ENCODE data around the gene MFSD12.
A peak's percentile ranks its signal among the peaks of the same experiment; 100 is the strongest.

MFSD12 gene

DNA sequence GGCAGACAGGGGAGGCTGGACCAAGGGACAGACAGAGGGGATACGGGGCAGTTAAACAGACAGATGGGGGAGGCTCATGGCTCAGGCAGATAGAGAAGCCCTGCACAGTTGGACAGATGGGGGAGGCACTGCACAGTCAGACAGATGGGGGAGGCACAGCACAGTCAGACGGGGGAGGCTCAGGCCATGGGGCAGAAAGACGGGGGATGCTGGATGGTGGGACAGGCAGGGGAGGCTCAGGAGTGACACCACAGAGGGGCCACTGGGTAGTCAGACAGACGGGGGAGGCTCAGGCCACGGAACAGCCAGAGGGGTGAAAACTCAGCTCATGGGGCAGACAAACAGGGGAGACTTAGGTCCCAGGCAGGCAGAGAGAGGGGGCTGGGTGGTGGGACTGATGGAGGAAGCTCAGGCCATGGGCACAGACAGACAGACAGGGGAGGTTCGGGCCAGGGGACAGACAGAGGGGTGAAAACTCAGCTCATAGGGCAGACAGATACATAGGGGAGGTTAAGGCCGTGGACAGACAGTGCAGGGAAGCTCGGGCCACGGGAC, 886 bp downstream of the MFSD12 start:
- Histone ChIP-seq H3K27me3 (ENCODE audit: control insufficient read depth, insufficient read depth, low read length, poor library complexity, severe bottlenecking) (peaks cover 8% of the 10 kb centered on the region), H3K27ac (ENCODE audit: insufficient read depth, low read depth, low read length, poor library complexity, severe bottlenecking) (no peak overlapping the region), H3K4me1 (ENCODE audit: control insufficient read depth, insufficient read depth, low read length) (peaks cover 8% of the 10 kb centered on the region), H3K36me3 (ENCODE audit: control insufficient read depth, insufficient read depth, low read length) (no peaks in the 10 kb centered on the region), H3K9me3 (ENCODE audit: control insufficient read depth, low read length) (no peaks in the 10 kb centered on the region), H3K4me3 (ENCODE audit: insufficient read depth, low read depth, low read length) (peak overlapping the region; percentile 62)
- 53 to 55% methylated on average over 9 of the region's 9 CpGs for WGBS, 2 experiments

DNA sequence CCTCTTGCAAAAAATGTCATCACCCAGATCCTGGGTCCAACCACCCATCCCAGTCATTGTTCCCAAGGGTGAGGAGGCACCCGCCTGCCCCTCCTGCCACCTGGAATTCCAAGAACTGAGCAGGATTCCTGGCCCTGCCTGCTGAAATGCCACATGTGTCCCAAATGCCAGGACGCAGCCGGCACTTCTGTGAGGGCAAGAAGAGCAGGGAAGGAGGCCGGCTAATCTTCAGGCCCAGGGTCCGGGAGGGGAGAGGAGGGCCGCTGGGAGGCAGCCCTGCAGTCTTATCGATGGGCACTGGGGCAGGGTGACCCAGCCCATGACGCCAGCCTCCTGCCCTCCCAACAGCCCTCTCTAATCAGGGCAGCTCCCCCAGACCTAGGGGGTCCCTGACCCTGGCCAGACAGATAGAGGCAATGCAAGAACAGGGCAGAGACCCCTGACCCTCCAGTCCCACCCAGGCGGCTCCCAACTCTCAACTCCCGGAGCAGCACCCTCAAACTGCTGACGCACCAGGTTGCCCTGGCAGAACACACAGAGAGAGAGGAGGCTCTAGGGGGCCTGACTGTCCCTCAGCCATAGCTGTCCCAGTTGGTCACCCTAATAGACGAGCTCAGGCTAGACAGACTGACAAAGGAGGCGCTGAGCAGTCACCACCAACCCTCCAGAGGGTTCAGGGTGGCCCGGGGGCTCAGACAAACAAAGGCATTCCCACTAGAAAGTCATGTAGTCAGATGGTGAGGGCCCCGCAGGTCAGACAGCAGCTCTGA, 1.5 kb downstream of the MFSD12 start:
- Histone ChIP-seq H3K27ac (ENCODE audit: insufficient read depth, low read depth, low read length, poor library complexity, severe bottlenecking) (no peak overlapping the region), H3K36me3 (ENCODE audit: control insufficient read depth, insufficient read depth, low read length) (no peaks in the 10 kb centered on the region), H3K9me3 (ENCODE audit: control insufficient read depth, low read length) (no peaks in the 10 kb centered on the region), H3K4me3 (ENCODE audit: insufficient read depth, low read depth, low read length) (no peak overlapping the region), H3K4me1 (ENCODE audit: control insufficient read depth, insufficient read depth, low read length) (peaks cover 8% of the 10 kb centered on the region), H3K27me3 (ENCODE audit: control insufficient read depth, insufficient read depth, low read length, poor library complexity, severe bottlenecking) (peaks cover 8% of the 10 kb centered on the region)
- 90 to 91% methylated on average over 15 of the region's 15 CpGs for WGBS, 2 experiments

DNA sequence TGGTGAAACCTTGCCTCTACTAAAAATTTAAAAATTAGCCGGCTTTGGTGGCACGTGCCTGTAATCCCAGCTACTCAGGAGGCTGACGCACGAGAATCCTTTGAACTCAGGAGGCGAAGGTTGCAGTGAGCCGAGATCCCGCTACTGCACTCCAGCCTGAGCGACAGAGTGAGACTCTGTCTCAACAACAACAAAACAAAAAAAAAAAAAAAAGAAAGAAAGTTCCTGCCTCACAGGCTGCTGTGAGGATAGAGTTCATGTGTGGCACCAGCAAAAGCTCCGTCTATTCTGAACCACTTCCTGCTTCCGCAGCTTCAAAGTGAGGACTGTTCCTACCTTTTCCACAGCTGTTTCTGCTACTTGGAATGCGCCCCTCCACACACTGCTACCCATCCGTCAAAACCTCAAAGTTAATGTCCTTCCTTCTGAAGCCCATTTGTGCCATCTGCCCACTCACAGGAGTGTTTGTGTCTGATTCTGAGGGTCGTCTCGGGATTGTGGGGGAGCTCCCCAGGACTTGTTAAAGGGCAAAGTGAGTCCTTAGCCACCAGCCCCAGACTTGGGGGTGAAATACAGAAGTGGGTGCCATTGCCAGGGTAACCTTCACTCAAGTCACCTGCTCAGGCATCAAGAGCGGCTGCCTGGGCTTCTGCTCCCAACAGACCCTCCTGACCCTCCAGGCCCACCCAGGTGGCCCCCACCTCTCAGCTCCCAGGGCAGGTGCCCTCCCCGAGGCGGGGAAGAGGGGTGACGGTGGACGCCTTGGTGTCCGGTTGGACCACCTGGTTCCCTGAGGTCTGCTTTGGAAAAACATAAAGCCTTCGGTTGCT, 2.9 kb downstream of the MFSD12 start:
- 91 to 93% methylated on average over 21 of the region's 21 CpGs for WGBS, 2 experiments
- Histone ChIP-seq H3K4me1 (ENCODE audit: control insufficient read depth, insufficient read depth, low read length) (peaks cover 8% of the 10 kb centered on the region), H3K27me3 (ENCODE audit: control insufficient read depth, insufficient read depth, low read length, poor library complexity, severe bottlenecking) (peaks cover 8% of the 10 kb centered on the region), H3K36me3 (ENCODE audit: control insufficient read depth, insufficient read depth, low read length) (no peaks in the 10 kb centered on the region), H3K27ac (ENCODE audit: insufficient read depth, low read depth, low read length, poor library complexity, severe bottlenecking) (no peak overlapping the region), H3K4me3 (ENCODE audit: insufficient read depth, low read depth, low read length) (no peak overlapping the region), H3K9me3 (ENCODE audit: control insufficient read depth, low read length) (no peaks in the 10 kb centered on the region)

DNA sequence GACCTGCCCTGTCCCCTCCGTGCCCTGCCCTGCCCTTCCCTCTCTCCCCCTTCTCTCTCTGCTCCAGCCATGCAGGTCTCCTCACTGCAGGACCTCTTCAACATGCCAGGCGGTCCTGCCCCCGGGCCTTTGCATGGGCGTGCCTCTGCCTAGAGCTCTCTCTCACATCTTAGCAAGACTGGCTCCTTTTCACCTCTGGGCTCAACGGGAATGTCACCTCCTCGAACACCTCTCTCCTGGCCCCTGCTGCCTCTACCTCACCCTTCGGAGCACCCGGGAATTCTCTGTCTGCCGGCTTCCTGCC, 5.6 kb downstream of the MFSD12 start:
- Histone ChIP-seq H3K27me3 (ENCODE audit: control insufficient read depth, insufficient read depth, low read length, poor library complexity, severe bottlenecking) (peaks cover 4% of the 10 kb centered on the region), H3K36me3 (ENCODE audit: control insufficient read depth, insufficient read depth, low read length) (no peaks in the 10 kb centered on the region), H3K4me1 (ENCODE audit: control insufficient read depth, insufficient read depth, low read length) (peaks cover 5% of the 10 kb centered on the region), H3K27ac (ENCODE audit: insufficient read depth, low read depth, low read length, poor library complexity, severe bottlenecking) (no peak overlapping the region), H3K9me3 (ENCODE audit: control insufficient read depth, low read length) (no peaks in the 10 kb centered on the region), H3K4me3 (ENCODE audit: insufficient read depth, low read depth, low read length) (no peak overlapping the region)
- 86 to 88% methylated on average over 9 of the region's 9 CpGs for WGBS, 2 experiments

DNA sequence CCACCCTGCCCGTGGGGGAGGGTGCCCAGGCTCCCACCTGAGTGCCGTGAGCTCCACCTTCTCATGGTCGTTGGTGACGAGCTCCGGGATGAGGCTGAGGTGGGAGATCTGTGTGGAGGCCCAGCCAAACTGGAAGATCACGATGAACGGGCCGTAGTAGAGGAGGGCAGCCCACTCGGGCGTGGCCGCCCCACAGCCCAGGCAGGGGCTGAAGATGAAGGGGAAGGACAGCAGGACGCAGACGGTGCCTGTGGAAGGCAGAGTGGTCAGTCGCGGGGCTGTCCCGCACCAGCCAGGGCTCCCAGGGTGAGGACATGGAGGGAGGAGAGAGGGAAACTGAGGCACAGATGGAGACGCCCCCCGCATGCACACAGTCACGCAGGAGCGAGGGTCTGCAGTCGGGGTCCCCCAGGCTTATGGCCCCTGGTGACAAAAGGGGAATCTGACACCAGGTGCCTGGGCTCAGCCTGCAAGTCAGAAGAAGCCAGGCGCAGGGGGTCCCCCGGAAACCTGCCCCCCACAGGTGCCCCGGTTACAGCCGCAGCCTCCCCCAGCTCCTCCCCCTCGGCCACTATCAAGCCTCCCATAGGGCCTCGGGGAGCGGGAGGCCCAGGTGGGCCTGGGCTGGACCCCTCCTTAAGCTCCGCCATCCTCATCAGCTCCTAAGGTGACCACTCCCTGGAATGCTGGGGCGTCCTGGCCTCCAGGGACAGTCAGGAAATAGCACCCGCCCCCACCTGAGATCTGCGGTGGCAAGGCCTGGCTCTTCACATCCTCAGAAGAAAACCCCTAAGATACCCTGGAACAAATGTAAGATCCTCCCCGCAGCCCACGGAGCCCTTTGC, 6.2 kb downstream of the MFSD12 start:
- Histone ChIP-seq H3K4me1 (ENCODE audit: control insufficient read depth, insufficient read depth, low read length) (no peaks in the 10 kb centered on the region), H3K36me3 (ENCODE audit: control insufficient read depth, insufficient read depth, low read length) (no peaks in the 10 kb centered on the region), H3K27ac (ENCODE audit: insufficient read depth, low read depth, low read length, poor library complexity, severe bottlenecking) (no peak overlapping the region), H3K4me3 (ENCODE audit: insufficient read depth, low read depth, low read length) (no peak overlapping the region), H3K27me3 (ENCODE audit: control insufficient read depth, insufficient read depth, low read length, poor library complexity, severe bottlenecking) (no peaks in the 10 kb centered on the region), H3K9me3 (ENCODE audit: control insufficient read depth, low read length) (no peaks in the 10 kb centered on the region)
- 94 to 95% methylated on average over 34 of the region's 34 CpGs for WGBS, 2 experiments

DNA sequence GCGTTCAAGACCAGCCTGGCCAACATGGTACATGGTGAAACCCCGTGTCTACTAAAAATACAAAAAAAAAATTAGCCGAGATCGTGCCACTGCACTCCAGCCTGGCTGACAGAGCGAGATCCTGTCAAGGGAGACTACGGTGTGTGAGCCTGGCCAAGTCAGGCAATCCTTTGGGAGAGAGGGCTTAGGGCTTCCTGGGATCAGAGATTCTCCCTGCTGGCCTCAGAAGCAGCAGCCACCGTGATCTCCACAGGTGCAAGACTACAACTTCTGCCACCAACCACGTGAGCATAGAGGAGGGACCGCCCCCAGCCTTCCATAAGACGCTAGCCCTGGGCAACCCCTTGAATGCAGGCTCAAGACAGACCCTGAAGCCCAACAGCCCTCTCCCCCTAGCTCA, 7.6 kb downstream of the MFSD12 start:
- Histone ChIP-seq H3K27me3 (ENCODE audit: control insufficient read depth, insufficient read depth, low read length, poor library complexity, severe bottlenecking) (no peaks in the 10 kb centered on the region), H3K27ac (ENCODE audit: insufficient read depth, low read depth, low read length, poor library complexity, severe bottlenecking) (no peak overlapping the region), H3K9me3 (ENCODE audit: control insufficient read depth, low read length) (no peaks in the 10 kb centered on the region), H3K36me3 (ENCODE audit: control insufficient read depth, insufficient read depth, low read length) (no peaks in the 10 kb centered on the region), H3K4me3 (ENCODE audit: insufficient read depth, low read depth, low read length) (no peak overlapping the region), H3K4me1 (ENCODE audit: control insufficient read depth, insufficient read depth, low read length) (peaks cover 2% of the 10 kb centered on the region)
- 90 to 91% methylated on average over 10 of the region's 10 CpGs for WGBS, 2 experiments

DNA sequence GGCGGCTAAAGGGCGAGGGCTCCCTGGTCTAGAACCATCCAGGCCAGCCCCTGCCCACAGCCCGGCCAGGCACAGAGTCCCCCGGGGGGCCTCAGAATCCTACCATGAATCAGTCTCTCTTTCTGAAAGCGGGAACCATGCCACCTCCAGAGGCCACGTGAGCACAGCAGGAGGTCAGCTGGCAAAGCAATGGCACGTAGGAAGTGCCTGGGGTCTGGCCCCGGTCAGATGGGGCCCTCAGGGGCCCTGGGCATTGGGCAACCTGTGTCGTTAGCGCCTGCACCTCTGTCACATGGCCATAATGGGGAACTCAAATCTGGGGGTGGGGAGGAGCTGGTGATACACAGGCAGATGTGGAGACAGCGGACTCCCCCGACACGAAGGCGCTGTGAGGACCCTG, 8.8 kb downstream of the MFSD12 start:
- peaks cover 8% of the 10 kb centered on the region for H3K4me1 ChIP-seq (ENCODE audit: control insufficient read depth, insufficient read depth, low read length)
- WGBS, 2 experiments = 90 to 91% methylated on average over 14 of the region's 14 CpGs
- H3K27ac ChIP-seq (ENCODE audit: insufficient read depth, low read depth, low read length, poor library complexity, severe bottlenecking) = no peak overlapping the region
- no peak overlapping the region for H3K4me3 ChIP-seq (ENCODE audit: insufficient read depth, low read depth, low read length)
- H3K36me3 ChIP-seq (ENCODE audit: control insufficient read depth, insufficient read depth, low read length) = no peaks in the 10 kb centered on the region
- H3K27me3 ChIP-seq (ENCODE audit: control insufficient read depth, insufficient read depth, low read length, poor library complexity, severe bottlenecking) = no peaks in the 10 kb centered on the region
- no peaks in the 10 kb centered on the region for H3K9me3 ChIP-seq (ENCODE audit: control insufficient read depth, low read length)

DNA sequence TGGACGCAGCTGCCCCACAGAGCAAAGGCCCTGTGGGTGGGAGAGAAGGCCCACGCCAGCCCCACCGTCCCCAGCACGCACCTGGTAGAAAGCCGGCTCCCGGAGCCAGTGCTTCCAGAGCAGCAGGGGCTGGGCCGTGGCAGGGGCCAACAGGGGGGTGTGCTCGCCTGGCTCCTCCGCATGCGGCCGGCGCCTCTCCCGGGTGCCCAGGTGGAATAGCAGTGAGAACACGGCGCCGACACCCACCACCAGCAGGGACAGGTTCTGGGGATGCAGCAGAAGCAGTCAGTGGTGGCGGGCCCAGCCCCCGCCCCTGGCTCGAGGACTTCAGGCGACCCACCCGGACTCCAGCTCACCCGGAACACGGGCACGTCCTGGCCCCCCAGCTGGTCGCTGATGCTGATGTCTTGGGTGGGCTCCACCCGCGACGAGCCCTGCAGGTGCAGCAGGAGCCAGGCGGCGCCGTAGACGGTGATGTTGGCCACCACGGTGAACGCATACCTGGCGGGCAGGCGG, 9.6 kb downstream of the MFSD12 start:
- H3K36me3 ChIP-seq (ENCODE audit: control insufficient read depth, insufficient read depth, low read length) = no peaks in the 10 kb centered on the region
- no peaks in the 10 kb centered on the region for H3K9me3 ChIP-seq (ENCODE audit: control insufficient read depth, low read length)
- no peak overlapping the region for H3K27ac ChIP-seq (ENCODE audit: insufficient read depth, low read depth, low read length, poor library complexity, severe bottlenecking)
- H3K27me3 ChIP-seq (ENCODE audit: control insufficient read depth, insufficient read depth, low read length, poor library complexity, severe bottlenecking) = no peaks in the 10 kb centered on the region
- H3K4me3 ChIP-seq (ENCODE audit: insufficient read depth, low read depth, low read length) = no peak overlapping the region
- H3K4me1 ChIP-seq (ENCODE audit: control insufficient read depth, insufficient read depth, low read length) = peaks cover 8% of the 10 kb centered on the region
- 94% methylated on average over 36 of the region's 36 CpGs for WGBS, 2 experiments

DNA sequence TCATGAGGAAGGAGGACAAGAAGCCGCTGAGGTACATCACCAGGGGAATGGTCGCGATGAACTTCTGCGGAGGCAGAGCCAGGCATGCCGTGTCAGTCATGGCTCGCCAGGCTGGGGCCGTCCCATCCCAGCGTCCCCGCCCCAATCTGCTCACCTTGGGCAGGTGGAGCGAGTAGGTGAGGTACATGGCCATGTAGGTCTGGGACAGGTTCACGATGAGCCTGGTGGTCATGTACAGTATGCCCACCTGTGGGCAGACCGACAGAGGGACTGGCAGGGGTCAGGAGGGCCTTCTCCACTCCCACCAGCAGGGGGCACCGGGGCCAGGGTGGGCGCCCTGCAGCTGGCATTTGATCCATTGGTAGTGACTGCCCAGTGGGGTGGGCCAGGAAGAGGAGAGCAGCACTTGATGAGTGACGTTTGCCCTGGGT, 10.1 kb downstream of the MFSD12 start:
- no peak overlapping the region for H3K4me3 ChIP-seq (ENCODE audit: insufficient read depth, low read depth, low read length)
- H3K9me3 ChIP-seq (ENCODE audit: control insufficient read depth, low read length) = no peaks in the 10 kb centered on the region
- no peak overlapping the region for H3K27ac ChIP-seq (ENCODE audit: insufficient read depth, low read depth, low read length, poor library complexity, severe bottlenecking)
- no peaks in the 10 kb centered on the region for H3K36me3 ChIP-seq (ENCODE audit: control insufficient read depth, insufficient read depth, low read length)
- H3K4me1 ChIP-seq (ENCODE audit: control insufficient read depth, insufficient read depth, low read length) = peaks cover 8% of the 10 kb centered on the region
- H3K27me3 ChIP-seq (ENCODE audit: control insufficient read depth, insufficient read depth, low read length, poor library complexity, severe bottlenecking) = no peaks in the 10 kb centered on the region
- WGBS, 2 experiments = 92 to 94% methylated on average over 15 of the region's 15 CpGs

All from ectodermal cell (in vitro differentiated cells).